Osteocyte (in vitro differentiated cells): Measurements from ENCODE around the gene ATG101. TPM values are rescaled to one million over a fixed set of nuclear protein-coding genes. Genes with fewer than 3 reads are reported as not detected.

Source experiments
- DNase-seq: peaks from one replicate; pipeline ENCODE4 v3.0.0; 2021; ENCODE audit warnings: mixed read lengths; ENCODE audit not compliant: unreplicated experiment; ENCODE audit errors: extremely low spot score
- H3K27ac Mint-ChIP-seq: one replicate; pipeline ENCODE4 v1.8.0; 2021; ENCODE audit warnings: mild to moderate bottlenecking, mixed read lengths; ENCODE audit not compliant: unreplicated experiment
- H3K27me3 Mint-ChIP-seq: one replicate; pipeline ENCODE4 v1.8.0; 2021; ENCODE audit warnings: mixed read lengths; ENCODE audit not compliant: unreplicated experiment
- H3K36me3 Mint-ChIP-seq: one replicate; pipeline ENCODE4 v1.8.0; 2021; ENCODE audit warnings: mixed read lengths; ENCODE audit not compliant: unreplicated experiment
- H3K4me1 Mint-ChIP-seq: one replicate; pipeline ENCODE4 v1.8.0; 2021; ENCODE audit warnings: mixed read lengths; ENCODE audit not compliant: unreplicated experiment
- H3K4me3 Mint-ChIP-seq: one replicate; pipeline ENCODE4 v1.8.0; 2021; ENCODE audit warnings: mild to moderate bottlenecking, moderate library complexity, mixed read lengths; ENCODE audit not compliant: unreplicated experiment
- H3K9me3 Mint-ChIP-seq: one replicate; pipeline ENCODE4 v1.8.0; 2021; ENCODE audit warnings: mixed read lengths; ENCODE audit not compliant: unreplicated experiment
- total RNA-seq: library from RNA; stranded (reverse); gene quantifications from 2 replicates; pipeline ENCODE4 v1.2.1, GENCODE V29; 2021
- TF ChIP-seq, protein P1 (sequence below): fragments of 200-600 bp; sonication (generic); IDR thresholded peaks from 2 replicates; pipeline ENCODE4 v1.5.0; 2021; ENCODE audit warnings: antibody characterized with exemption, mild to moderate bottlenecking, moderate library complexity

ATG101 gene
- total RNA-seq, 1 donor from 2014 or later: 41.7 TPM

DNA sequence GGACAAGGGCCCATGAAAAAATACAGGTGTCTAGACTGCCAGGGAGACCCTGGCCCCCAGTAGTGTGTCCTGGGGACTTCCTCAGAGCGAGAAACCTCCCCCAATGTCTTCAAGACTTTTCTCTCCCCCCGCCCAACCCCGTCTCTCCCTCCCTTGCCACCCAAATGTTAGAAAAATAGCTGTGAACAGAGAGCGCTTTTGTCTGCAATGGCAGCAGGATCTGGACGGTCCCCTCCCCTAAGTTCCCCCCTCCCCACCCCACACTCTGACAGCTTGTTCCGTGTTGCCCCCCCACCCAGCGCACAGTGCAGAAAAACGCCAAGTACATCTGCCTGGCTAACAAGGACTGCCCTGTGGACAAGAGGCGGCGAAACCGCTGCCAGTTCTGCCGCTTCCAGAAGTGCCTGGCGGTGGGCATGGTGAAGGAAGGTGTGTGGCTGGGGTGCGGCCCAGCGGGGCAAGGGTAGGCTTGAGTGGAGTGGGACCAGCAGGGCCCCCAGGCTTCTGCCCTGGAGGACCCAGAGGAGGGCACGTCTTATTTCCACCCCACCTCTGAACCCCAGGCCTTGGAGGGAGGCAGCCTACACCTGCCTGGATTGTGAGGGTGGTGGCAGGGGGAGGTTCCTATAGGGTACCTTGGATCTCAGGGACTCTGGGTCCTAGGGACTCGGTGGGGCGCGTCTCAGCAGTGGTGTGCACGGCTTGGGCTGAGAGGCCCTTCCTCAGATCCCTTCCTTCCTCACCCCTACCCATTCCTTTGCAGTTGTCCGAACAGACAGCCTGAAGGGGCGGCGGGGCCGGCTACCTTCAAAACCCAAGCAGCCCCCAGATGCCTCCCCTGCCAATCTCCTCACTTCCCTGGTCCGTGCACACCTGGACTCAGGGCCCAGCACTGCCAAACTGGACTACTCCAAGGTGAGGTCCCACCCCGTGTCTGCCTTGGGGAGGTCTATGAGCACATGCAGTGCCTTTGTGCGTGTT lies 13.8 kb upstream of the ATG101 start:
- no peak overlapping the region for H3K4me3 Mint-ChIP-seq
- TF ChIP-seq, protein P1, sequence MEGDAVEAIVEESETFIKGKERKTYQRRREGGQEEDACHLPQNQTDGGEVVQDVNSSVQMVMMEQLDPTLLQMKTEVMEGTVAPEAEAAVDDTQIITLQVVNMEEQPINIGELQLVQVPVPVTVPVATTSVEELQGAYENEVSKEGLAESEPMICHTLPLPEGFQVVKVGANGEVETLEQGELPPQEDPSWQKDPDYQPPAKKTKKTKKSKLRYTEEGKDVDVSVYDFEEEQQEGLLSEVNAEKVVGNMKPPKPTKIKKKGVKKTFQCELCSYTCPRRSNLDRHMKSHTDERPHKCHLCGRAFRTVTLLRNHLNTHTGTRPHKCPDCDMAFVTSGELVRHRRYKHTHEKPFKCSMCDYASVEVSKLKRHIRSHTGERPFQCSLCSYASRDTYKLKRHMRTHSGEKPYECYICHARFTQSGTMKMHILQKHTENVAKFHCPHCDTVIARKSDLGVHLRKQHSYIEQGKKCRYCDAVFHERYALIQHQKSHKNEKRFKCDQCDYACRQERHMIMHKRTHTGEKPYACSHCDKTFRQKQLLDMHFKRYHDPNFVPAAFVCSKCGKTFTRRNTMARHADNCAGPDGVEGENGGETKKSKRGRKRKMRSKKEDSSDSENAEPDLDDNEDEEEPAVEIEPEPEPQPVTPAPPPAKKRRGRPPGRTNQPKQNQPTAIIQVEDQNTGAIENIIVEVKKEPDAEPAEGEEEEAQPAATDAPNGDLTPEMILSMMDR: no peak
- H3K36me3 Mint-ChIP-seq: peaks cover 2% of the 10 kb centered on the region
- no peaks in the 10 kb centered on the region for H3K9me3 Mint-ChIP-seq
- no peaks in the 10 kb centered on the region for H3K27me3 Mint-ChIP-seq
- no peak for DNase-seq
- H3K27ac Mint-ChIP-seq: no peak overlapping the region
- H3K4me1 Mint-ChIP-seq: peaks cover 10% of the 10 kb centered on the region

DNA sequence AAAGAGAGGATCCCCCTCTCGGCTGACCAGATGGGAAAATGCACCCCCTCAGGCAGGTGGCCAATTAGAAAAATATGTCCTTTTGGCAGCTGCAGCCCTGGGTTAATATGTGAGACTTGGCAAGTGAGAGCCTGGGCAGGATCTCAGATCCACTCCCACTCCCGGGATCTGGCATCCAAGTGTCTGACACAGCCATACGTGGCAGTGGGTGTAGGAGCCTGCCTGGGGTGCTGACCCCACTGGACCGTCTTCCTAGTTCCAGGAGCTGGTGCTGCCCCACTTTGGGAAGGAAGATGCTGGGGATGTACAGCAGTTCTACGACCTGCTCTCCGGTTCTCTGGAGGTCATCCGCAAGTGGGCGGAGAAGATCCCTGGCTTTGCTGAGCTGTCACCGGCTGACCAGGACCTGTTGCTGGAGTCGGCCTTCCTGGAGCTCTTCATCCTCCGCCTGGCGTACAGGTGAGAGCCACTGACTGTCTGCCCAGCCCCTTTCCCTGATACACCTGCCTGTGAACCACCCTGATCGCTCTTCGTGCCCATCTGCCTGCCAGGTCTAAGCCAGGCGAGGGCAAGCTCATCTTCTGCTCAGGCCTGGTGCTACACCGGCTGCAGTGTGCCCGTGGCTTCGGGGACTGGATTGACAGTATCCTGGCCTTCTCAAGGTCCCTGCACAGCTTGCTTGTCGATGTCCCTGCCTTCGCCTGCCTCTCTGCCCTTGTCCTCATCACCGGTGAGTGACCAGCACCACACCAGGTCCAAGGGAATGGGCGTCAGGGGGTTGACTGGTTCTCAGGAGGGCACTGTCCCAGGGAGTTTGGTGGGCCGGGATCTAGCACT lies 12.8 kb upstream of the ATG101 start:
- peaks cover 2% of the 10 kb centered on the region for H3K36me3 Mint-ChIP-seq
- H3K27ac Mint-ChIP-seq: no peak overlapping the region
- TF ChIP-seq, protein P1: no peak
- DNase-seq: no peak
- H3K4me3 Mint-ChIP-seq: no peak overlapping the region
- no peaks in the 10 kb centered on the region for H3K27me3 Mint-ChIP-seq
- H3K4me1 Mint-ChIP-seq: peaks cover under 1% of the 10 kb centered on the region
- H3K9me3 Mint-ChIP-seq: no peaks in the 10 kb centered on the region

DNA sequence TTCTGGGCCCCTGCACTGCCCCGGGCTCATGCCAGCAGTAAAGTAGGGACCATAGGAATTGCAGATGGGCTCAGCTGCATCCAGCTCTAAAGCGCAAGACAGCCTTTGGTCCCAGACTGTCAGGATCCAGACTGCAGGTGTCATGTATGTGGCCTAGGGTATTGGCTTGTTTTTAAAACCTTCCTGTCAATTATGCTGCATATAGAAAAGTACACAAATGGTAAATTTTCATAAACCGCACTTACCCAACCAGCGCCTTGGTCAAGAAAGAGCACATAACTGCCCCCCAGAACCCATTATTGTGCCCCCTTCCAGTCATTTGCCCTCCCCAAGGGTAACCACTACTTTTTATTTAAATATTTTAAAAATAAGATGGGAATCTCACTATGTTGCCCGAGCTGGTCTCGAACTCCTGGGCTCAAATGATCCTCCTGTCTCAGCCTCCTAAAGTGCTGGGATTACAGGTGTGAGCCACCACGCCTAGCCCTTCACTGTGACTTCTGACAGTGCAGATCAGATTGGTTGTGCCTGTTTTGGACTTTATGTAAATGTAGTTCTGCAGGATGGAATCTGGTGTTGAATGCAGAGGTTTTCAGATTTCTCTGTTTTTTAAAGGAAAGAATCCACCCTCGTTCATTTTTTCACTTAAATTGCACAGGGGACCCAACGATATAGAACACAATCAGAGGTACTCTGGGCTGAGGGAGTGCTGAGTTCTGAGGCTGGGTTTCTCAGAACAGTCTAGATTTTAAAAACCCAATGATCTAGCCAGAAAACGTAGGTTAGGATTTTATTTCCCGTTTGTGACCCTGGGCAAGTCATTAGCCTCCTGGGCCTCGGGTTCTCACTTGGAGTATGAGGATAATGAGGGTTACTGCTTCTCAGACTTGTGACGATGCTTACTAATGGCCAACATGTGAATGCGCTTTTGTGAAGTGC lies 11.9 kb upstream of the ATG101 start:
- peaks cover 2% of the 10 kb centered on the region for H3K36me3 Mint-ChIP-seq
- TF ChIP-seq, protein P1: no peak
- H3K4me1 Mint-ChIP-seq: no peaks in the 10 kb centered on the region
- no peak for DNase-seq
- no peak overlapping the region for H3K4me3 Mint-ChIP-seq
- no peaks in the 10 kb centered on the region for H3K27me3 Mint-ChIP-seq
- no peaks in the 10 kb centered on the region for H3K9me3 Mint-ChIP-seq
- H3K27ac Mint-ChIP-seq: no peak overlapping the region

DNA sequence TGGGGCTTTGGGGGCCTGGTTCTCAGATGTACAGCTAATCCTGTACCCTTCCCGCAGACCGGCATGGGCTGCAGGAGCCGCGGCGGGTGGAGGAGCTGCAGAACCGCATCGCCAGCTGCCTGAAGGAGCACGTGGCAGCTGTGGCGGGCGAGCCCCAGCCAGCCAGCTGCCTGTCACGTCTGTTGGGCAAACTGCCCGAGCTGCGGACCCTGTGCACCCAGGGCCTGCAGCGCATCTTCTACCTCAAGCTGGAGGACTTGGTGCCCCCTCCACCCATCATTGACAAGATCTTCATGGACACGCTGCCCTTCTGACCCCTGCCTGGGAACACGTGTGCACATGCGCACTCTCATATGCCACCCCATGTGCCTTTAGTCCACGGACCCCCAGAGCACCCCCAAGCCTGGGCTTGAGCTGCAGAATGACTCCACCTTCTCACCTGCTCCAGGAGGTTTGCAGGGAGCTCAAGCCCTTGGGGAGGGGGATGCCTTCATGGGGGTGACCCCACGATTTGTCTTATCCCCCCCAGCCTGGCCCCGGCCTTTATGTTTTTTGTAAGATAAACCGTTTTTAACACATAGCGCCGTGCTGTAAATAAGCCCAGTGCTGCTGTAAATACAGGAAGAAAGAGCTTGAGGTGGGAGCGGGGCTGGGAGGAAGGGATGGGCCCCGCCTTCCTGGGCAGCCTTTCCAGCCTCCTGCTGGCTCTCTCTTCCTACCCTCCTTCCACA lies 11.0 kb upstream of the ATG101 start:
- Mint-ChIP-seq H3K4me3 (no peak overlapping the region), H3K27me3 (no peaks in the 10 kb centered on the region), H3K9me3 (no peaks in the 10 kb centered on the region), H3K4me1 (no peaks in the 10 kb centered on the region), H3K27ac (no peak overlapping the region), H3K36me3 (peaks cover 2% of the 10 kb centered on the region)
- TF ChIP-seq, protein P1: no peak
- DNase-seq: no peak
